ENCODE data around the gene ST3GAL3.

The ST3GAL3 gene

DNA sequence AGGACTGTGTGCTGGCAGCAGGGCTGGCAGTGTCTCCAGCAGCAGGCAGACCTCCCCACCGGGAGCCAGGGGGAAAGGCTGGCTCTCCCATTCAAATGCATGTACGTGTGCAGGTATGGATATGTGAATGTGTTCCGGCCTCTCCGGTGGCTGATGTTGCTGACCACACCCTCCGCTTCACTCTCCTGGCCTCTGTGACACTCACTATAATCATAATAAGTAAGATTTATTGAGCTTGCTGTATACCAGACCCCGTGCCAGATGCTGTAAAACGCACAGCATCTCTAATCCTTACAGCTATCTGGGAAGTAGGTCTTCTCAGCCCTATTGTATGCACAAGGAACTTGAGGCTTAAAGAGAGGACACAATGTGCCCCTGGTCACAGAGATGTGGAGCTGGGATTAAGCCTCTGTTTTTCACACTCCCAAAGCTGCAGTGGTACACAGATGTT, 205.7 kb downstream of the ST3GAL3 start:
- TF ChIP-seq, protein P1, sequence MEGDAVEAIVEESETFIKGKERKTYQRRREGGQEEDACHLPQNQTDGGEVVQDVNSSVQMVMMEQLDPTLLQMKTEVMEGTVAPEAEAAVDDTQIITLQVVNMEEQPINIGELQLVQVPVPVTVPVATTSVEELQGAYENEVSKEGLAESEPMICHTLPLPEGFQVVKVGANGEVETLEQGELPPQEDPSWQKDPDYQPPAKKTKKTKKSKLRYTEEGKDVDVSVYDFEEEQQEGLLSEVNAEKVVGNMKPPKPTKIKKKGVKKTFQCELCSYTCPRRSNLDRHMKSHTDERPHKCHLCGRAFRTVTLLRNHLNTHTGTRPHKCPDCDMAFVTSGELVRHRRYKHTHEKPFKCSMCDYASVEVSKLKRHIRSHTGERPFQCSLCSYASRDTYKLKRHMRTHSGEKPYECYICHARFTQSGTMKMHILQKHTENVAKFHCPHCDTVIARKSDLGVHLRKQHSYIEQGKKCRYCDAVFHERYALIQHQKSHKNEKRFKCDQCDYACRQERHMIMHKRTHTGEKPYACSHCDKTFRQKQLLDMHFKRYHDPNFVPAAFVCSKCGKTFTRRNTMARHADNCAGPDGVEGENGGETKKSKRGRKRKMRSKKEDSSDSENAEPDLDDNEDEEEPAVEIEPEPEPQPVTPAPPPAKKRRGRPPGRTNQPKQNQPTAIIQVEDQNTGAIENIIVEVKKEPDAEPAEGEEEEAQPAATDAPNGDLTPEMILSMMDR (IDR thresholded peaks at IDR 0.05; ENCODE audit: insufficient read depth, low read length, missing control alignments) = no peak
- CTCF ChIA-PET = interaction anchor here (0.7 to 6.5 kb wide), 9 partner anchors 8 to 150 kb away, joined by 3 to 64 read pairs (median 5); partner anchors contain the start of gene ARTN
- POLR2A ChIA-PET = no interaction called here
- H3K4me3 ChIP-seq (ENCODE audit: low read depth, low read length) = no peak overlapping the region
- DNase-seq (ENCODE audit: low read depth, low spot score) = no peak

DNA sequence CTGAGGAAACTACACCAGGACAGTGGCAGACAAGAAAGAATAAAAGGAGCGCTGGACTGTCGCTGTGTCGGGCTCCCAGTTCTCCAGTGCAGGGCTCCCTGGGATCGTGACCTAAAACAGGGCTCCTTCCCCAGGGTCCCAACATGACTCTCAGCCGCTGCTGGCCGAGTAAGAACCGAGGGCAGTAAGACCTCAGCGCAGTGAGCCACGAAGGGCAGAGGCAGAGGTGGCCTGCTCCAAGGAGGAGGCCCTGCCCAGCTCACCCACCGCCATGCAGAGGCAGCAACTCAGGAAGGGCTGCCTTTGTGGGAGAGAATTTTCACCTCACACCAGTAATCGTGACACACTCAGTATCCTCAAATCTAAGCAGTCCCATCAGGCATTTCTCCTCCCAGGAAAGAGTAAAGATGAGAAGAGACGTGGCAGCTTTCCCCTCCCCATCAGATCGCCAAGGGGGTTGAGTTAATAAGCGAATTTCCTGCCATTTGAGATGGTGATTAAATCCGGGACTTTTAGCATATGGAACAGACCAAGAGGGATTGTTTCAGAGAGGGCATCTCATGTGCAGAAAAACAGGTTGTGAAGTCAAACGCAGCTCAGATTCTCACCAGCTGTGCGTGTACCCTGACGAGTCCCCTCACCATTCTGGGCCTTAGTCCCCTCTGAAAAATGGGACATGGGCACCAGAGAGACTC, 206.5 kb downstream of the ST3GAL3 start:
- H3K4me3 ChIP-seq (ENCODE audit: low read depth, low read length) = no peak overlapping the region
- CTCF ChIA-PET = interaction anchor here (1.1 to 6.5 kb wide), 5 partner anchors 7 to 150 kb away, joined by 3 to 64 read pairs (median 5); partner anchors contain the start of gene ARTN
- TF ChIP-seq, protein P1 (IDR thresholded peaks at IDR 0.05; ENCODE audit: insufficient read depth, low read length, missing control alignments) = no peak
- no peak for DNase-seq (ENCODE audit: low read depth, low spot score)
- POLR2A ChIA-PET = no interaction called here

DNA sequence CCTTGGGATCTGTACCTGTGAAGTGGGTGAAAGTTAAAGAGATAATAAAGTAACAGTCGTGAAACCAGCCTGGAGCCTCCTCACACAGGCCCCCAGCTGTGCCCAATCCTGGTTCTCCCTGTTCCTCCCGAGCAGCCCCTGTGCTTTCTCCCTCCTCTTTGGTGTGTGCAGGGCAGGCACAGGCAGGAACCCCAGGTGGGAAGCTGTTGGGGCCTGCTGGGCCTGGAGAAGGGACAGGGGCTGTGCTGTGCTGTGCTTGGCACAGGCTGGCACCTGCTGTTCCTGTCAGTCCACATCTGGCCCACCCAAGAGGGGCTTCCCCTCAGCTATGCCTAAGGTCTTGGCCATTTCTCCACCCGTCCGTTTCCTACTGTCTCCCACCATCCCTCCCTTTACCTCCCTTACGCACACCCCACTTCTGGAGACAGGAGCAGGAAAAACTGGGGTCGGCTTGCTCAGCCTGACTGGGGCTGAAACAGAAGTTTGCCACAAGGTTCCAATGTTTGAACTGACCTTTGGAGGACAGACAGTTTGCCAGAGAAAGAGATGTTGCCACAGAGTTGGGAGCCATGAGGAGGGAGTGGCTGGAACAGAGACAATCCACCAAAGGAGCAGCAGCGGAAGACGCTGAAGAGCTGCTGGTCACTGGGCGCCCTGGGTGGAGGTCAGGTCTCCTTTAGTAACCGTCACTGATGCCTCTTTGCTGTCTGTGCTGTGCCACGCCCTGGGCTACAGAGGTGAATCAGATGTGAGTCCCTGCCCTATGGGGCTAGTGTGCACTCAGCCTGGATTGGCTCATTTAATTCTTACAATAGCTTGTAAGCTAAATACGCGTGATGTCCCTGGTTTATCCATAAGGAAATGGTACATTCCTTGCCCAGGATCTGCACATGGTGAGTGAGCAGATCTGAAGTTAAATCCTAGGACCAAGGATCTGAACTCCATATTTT, 207.5 kb downstream of the ST3GAL3 start:
- TF ChIP-seq, protein P1 (IDR thresholded peaks at IDR 0.05; ENCODE audit: insufficient read depth, low read length, missing control alignments) = no peak
- ChIA-PET CTCF (interaction anchor here (0.8 to 6.5 kb wide), 7 partner anchors 15 to 152 kb away, joined by 3 to 64 read pairs (median 3); partner anchors contain the start of gene ARTN), POLR2A (interaction anchor here (0.6 kb wide), 1 partner anchor 16 kb away, joined by 3 read pairs; no protein-coding TSS in a partner anchor)
- DNase-seq (ENCODE audit: low read depth, low spot score) = no peak
- H3K4me3 ChIP-seq (ENCODE audit: low read depth, low read length) = no peak overlapping the region

DNA sequence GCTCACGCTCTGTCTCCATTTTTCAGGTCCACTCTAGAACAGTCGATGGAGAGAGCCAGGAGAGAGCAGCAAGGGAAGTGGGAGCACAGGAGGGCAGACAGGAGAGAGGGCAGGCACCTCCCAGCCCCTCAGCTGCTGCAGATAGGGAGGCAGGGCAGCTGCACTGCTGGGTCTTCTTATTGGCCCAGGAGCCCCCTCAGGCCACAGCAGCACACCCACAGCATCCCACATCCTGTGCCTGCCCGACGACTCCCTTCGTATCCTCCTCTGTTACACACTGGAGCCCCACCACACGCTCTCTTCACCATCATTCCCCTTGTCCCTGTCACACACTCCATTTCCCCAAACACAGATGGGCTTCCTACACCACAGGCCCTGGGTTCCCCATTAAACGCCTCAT, 212.6 kb downstream of the ST3GAL3 start:
- ChIA-PET POLR2A (no interaction called here), CTCF (interaction anchor here (1.4 to 9.5 kb wide), 2 partner anchors 9 to 14 kb away, joined by 3 to 109 read pairs; partner anchors contain the start of gene ARTN)
- TF ChIP-seq, protein P1 (IDR thresholded peaks at IDR 0.05; ENCODE audit: insufficient read depth, low read length, missing control alignments) = no peak
- DNase-seq (ENCODE audit: low read depth, low spot score) = no peak
- H3K4me3 ChIP-seq (ENCODE audit: low read depth, low read length) = no peak overlapping the region

DNA sequence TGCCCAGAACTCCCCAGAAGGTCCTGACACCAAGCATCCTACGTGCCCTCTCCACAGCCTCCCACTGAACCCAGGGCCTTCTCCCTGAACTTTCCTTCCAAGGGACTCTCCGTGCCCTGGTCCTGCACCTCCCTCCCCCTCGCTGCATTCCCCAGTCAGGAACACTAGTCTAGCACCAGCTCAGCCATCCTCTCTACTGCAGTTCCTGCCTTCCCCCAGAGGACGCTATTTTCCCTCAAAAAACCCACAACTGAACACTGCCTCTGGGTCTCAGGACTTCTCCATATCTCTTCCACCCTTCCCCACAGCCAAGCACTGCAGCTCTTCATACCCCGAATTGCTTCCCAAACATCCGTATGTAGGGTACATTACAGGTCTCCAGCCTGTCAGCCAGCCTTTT, 213.7 kb downstream of the ST3GAL3 start:
- TF ChIP-seq, protein P1 (IDR thresholded peaks at IDR 0.05; ENCODE audit: insufficient read depth, low read length, missing control alignments) = no peak
- H3K4me3 ChIP-seq (ENCODE audit: low read depth, low read length) = no peak overlapping the region
- POLR2A ChIA-PET = interaction anchor here (0.7 to 1.2 kb wide), 2 partner anchors 13 to 62 kb away, joined by 3 read pairs; partner anchors contain the start of gene ARTN
- DNase-seq (ENCODE audit: low read depth, low spot score) = no peak
- CTCF ChIA-PET = interaction anchor here (1.0 to 9.5 kb wide), 3 partner anchors 8 to 157 kb away, joined by 5 to 109 read pairs (median 6); partner anchors contain the start of gene ARTN

Data from AG04449 (cell line).